Ramos (cell line): ENCODE measurements around the gene MPST.

ENCODE experiments used
- in situ Hi-C: fragments of 300-500 bp; cut with MboI; formaldehyde crosslinking; loops from one replicate; pipeline ENCODE4 v1.14.3; 2022; ENCODE audit warnings: low sequenced_read_pairs; ENCODE audit not compliant: unreplicated experiment

The MPST gene

GRCh38 chr22:37021710-37022482 lies 2.4 kb downstream of the MPST start:
- in situ Hi-C loops = no loop called here

GRCh38 chr22:37022483-37023337 lies 3.2 kb downstream of the MPST start:
- in situ Hi-C loops = no loop called here

- in situ Hi-C loops = no loop called here
Measured at GRCh38 chr22:37023743-37024338, 4.3 kb downstream of the MPST start.

GRCh38 chr22:37024339-37025157 lies 5.0 kb downstream of the MPST start:
- in situ Hi-C loops = no loop called here

- in situ Hi-C loops = no loop called here
Measured at GRCh38 chr22:37025500-37026070, 6.0 kb downstream of the MPST start.

GRCh38 chr22:37026325-37026724 lies 6.8 kb downstream of the MPST start:
- in situ Hi-C loops = no loop called here

GRCh38 chr22:37027556-37027955 lies 8.0 kb downstream of the MPST start:
- in situ Hi-C loops = no loop called here

- in situ Hi-C loops = no loop called here
Measured at GRCh38 chr22:37028692-37029674, 9.4 kb downstream of the MPST start.

GRCh38 chr22:37030560-37031281 lies 11.2 kb downstream of the MPST start:
- in situ Hi-C loops = no loop called here

- in situ Hi-C loops = no loop called here
Measured at GRCh38 chr22:37032134-37032534, 12.6 kb downstream of the MPST start.

- in situ Hi-C loops = no loop called here
Measured at GRCh38 chr22:37032535-37033460, 13.3 kb downstream of the MPST start.

GRCh38 chr22:37033605-37034430 lies 14.3 kb downstream of the MPST start:
- in situ Hi-C loops = no loop called here

GRCh38 chr22:37036655-37037377 lies 17.3 kb downstream of the MPST start:
- in situ Hi-C loops = no loop called here

- in situ Hi-C loops = no loop called here
Measured at GRCh38 chr22:37037669-37038068, 18.1 kb downstream of the MPST start.

GRCh38 chr22:37039466-37039865 lies 19.9 kb downstream of the MPST start:
- in situ Hi-C loops = no loop called here
